GM21723 (cell line): ENCODE measurements around the gene DOCK1.

ENCODE experiments used
- ATAC-seq: cut with Tn5 transposase; IDR thresholded peaks from one replicate; pipeline ENCODE4 v1.9.1; 2021; ENCODE audit warnings: mild to moderate bottlenecking, moderate library complexity; ENCODE audit not compliant: unreplicated experiment

Gene DOCK1

DNA sequence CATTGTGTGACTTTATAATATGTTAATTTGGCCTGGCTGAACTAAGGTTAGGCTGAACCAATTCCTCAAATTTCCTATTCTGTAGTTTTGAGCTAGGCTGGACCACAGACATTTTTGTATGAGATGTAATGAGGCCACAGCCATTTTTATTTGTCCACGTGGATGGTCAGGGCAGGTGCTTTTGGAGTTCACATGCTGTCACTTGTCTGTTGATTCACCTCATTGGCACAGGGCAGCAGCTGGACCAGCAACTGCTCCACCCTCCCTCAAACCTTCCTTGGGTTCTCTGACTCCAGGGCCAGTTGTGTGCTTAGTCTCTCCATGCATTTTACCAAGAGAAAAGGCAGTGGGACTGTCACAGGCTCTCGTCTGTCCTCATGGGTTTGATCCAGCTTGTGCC, 567.7 kb downstream of the DOCK1 start:
- ATAC-seq, result no peak

DNA sequence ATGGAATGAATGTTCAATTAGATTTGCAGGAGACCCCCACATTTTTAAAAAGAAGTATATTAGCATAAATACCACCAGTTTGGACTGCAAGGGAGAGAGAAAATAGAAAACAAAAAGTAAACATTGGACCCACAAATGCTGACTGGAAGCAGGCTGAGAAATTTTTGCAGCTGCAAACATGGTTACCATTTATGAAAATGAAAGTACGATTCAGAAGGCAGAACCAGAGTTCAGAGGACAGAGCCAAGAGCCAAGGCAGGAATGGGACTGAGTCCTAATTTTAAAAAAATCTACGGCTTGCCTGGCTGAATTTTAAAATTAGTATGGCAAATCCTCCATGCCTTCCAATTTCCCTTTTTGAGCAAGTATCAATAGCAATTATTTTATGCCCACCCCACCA, 569.3 kb downstream of the DOCK1 start:
- no peak for ATAC-seq

DNA sequence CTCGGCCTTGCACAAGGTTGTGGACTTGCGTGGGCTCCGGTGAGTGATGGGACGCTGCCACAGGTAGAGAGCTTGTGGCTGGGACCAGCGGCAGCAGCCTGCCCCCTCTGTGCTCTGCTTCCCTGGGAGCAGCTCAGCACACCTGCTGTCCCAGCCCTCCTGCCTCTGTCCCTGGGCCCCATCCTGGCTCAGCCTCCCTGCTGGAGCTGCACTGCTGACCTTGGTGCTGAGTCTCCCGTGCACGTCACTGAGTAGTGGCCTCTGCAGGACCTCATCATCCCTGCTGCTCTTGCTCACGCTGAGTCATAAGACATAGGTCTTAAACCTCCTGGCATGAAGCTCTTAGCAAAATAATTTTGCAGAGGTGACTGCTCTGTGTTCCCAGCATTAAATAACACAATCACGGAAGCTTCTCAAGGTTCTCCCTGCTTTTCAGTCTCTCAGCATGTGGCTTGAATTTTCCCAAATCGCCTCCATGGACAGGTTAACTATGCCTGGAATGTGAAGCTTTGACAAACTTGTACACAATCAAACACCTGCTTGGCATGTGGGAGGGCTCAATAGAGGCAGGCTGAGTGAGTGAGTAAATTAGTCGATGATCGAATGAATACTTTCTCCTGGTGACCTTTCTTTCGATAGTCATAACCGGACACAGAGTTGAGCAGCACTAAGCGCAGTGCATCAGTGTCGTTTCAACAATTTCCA, 580.1 kb downstream of the DOCK1 start:
- no peak for ATAC-seq

DNA sequence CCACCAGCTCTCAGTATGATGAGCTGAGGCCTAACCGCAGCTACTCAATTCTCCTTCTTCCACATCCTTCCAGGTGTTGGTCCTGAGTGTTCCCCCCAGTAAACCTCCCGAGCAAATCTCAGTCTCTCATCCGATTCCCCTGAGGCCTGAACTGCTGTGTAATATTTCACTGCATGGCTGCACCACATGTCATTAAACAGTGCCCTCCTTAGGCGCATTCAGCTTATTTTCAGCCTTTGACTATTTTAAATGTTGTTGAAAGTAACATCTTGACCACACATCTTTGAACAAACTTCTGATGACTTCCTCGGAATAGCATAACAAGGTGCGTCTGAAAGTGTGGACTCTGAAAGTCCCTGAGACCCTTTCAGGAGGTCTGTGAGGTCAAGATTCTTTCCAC, 581.1 kb downstream of the DOCK1 start:
- no peak for ATAC-seq

DNA sequence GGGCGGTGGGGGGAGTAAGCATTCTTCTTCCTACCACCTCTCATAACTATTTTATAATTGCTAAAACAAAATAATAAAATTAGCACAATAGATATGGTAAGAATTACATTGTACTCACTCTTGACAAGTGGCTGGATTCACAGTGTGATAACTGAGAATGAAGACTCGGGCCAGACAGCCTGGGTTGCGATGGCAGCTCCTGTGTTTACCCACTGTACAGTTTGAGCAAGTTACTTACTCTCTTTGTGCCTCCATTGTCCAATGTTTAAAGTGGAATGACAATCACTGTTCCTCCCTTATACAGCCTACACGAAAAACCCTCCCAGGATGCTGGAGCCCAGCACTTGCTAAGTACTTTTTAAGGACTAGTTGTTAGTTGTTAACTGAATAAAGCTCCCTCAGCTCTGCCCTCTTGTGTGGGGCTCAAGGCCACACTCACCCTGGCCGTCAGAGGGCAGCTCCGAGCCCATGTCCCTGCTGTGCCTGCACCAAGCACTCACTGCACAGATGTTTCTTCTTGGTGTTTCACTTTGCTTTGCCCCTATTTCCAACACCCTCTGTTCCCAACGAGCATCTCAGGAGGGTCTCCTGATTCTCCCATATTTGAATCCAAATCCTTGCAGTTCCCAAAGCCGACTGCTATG, 587.5 kb downstream of the DOCK1 start:
- no peak for ATAC-seq

DNA sequence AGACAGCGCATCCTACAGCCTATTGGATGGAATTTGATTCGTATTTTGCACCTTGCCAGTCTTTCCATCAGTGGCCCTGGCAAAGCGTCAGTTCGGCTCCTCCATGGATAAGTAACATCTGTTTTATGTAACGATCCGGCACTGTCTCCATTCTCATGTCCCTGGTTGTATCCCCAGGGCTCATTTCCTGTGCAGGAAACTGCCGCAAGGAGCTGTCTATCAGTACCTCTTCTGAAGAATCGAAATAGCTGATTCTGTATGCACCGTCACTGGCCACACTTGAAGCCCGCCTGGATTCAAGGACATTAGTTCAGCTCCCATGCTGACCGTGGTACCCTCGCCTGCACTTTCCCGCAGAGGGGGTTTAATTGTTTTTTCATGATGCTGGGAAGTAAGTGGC, 590.8 kb downstream of the DOCK1 start:
- no peak for ATAC-seq

DNA sequence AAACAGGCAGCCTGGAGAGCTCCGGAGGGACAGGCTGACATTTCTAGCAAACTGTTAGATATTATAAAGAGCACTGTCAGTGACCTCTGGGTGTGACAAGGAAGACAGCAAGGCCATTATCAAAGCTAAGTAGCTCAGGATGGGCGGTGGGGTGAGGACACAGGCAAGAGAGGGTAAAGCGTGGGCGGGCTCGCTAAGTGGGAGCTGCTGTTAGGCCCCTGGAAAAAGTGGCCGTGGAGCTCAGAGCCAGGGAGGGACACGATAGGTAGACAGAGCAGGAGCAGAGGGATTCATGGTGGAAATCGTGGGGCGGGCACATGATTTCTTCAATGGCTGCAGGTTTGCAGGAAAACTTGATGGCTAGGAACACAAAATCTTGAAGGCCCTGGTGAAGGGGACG, 592.5 kb downstream of the DOCK1 start:
- ATAC-seq, result no peak

DNA sequence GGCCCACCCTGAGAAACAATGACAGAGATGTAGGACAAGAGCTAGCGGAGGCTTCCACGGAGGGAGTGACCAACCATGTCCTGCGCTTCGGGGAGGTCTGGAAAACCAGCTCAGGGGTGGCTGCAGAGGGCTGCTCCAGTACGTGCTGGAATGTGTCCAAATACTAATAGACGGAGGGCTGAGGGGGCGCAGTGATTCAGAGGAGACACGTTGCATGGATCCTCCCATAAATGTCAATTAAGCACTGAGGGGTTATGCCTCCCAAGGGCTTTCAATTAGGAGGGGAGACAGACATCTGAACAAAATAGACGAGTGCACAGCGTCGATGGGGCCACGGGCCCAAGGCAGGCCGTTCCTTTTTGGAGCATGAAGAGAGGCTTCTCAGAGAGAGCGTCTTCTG, 592.9 kb downstream of the DOCK1 start:
- ATAC-seq, result no peak

DNA sequence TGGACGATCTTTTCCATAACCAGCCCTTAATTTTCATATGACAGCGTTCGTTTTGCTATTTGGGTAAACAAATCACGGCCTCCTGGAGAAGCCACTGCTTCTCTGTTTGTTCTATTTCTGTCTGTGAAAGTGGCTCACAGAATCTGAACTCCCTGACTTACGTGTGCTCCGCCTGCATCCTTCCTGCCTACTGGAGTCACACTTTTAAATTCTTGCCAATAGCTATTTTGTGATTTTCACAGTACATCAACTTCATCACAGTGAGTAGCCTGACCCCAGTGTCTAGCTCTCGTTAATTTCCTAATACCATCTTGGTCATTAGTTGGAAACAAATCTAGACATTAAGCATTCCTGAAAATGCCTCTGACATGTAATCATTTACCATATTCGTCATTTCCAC, 594.9 kb downstream of the DOCK1 start:
- no peak for ATAC-seq
